Melanocyte of skin (primary cell): ENCODE data around the gene CPNE5. TPM values are rescaled to one million over a fixed set of nuclear protein-coding genes. Genes with fewer than 3 reads are reported as not detected.

Experiments used
- total RNA-seq, 2 donors: library from RNA; depleted of rRNA; stranded (reverse); fragments of >200 nt; gene quantifications; 2 replicates each; pipeline ENCODE4 v1.2.3, GENCODE V29; 2012

CPNE5 gene
- total RNA-seq: under 1 TPM; under 0.01 TPM

DNA sequence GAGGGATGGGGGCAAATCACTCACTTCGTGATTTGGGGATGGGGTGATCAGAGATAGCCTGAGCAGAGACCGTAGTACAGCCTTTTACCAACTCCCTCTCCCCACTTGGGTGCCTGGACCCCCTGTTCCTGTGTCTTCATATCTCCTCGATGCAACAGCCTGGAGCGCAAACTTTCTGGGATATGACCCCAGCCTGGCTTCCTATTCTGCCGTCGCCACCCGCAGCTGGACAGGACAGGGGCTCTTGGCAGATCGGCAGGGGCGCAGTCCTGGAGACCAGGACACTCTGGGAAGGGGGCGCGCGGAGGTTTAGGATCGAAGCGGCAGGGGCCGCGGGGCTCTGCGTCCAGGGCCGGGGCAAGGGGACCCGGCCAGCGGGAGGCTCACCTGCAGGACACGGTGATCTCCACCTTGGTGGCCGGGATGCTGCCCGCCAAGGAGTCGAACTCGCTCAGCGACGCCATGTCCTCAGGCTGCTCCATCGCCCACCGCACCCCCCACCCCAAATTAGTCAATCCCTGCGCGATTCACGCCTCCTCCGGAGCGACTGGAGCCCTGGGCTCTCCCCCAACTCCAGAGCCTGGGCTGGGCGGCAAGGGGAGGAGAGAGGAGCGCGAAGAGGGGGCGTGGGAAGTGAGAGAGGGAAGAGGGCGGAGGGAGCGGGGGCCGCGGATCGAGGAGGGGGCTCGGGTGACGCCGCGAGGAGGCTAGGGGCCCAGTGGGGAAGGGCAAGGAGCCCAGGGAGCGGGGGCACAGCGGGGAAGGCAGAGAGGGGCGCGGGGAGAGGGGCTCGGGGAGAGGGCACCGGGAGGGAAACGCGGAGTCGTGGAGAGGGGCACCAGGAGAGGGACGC is at the start of gene CPNE5:
Gene CPNE5, minus strand, starts transcription at position 549 of the 853 bp plus-strand sequence. Its CDS starts 67 bp downstream, at position 482.

DNA sequence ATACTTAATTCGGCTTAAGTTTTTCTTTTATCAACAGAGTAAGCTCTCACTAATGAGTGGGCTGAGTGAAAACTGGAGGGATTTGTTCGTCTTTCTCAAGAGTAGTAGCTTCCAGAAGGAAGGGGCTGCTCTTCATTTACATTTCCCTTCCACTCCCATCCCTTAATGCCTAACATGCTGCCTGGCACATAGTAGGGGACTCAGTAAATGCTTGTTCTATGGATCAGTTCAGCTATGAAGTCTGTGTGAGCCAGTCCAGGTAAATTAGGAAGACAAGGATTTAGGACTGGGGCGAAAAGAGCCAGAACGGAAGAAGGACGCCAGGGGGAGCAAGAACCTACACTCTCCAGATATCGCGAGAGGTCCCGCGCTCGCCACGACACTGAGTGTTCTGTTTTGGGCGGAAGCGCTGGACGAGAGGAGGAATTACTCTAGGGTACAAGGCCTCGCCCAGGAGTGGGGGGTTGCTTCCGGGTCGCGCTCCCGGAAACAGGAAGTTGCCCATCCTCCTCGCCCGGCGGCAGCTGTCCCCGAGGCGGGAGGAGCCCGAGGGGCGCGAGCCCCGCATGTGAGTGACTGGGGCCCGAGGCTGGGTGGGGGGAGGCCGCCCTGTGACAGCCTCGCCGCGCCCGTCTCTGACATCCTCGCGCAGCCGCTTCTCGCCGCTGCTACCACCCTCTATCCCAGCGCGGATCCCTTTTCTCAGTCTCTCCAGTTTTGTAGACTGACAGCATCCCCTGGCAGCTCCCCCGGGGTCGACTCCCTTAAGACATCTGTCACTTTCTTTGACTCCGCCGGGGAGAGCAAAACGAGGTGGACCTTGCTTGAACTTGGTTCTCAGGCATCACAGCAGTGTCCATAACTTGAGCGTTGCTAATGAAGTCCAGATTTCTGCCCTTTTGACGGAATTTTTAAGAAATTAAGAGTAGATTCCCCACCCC is 46.5 kb upstream of the CPNE5 start, which contains the start of gene C6orf89:
Gene C6orf89, plus strand, starts transcription at position 492 of the 941 bp plus-strand sequence. CDS start 13,493 bp downstream, outside the sequence.

GRCh38 chr6:36874443-36875249 is 35.4 kb upstream of the CPNE5 start, which contains the start of gene PPIL1:
PPIL1 (minus strand) TSS chr6:36874803; CDS start chr6:36874772, 31 bp downstream.

DNA sequence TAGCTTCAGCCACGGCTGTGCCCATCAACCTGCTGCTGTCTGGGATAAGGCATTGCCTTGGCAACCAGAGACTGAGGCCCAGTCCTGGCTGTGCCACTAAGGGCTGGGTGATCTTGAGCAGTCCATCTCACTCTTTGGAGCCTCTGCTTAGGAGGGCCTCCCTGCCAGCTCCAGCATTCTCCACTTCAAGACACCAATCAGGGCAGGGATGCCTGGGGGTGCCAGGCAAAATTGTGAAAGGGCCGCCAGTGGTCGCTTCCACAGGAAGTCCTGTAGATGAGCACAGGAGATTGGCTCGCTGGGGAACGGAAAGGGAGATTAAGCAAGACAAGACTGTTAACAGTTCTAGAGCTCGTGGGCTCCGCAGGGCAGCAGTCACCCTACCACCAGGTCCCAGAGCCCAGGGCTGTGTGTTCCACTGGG is 141.8 kb downstream of the CPNE5 start, which contains the start of gene RAB44:
Gene RAB44, plus strand, starts transcription at position 346 of the 423 bp plus-strand sequence. CDS start 6,410 bp downstream, outside the sequence.

Other genes starting within 250 kb of the CPNE5 start
- 100 to 1,000 TPM; 219 to 346 TPM for gene SRSF3, start 245.1 kb downstream of the CPNE5 start, total RNA-seq
- 100 to 1,000 TPM in 1 of 2 donors, 10 to 100 TPM in 1; 58.8 to 115 TPM for gene CDKN1A, start 160.7 kb downstream of the CPNE5 start, total RNA-seq
- gene RAB44, start 141.6 kb downstream of the CPNE5 start, total RNA-seq: not detected
- gene PPIL1, start 35.4 kb upstream of the CPNE5 start, total RNA-seq: 10 to 100 TPM; 25.1 to 43.0 TPM
- gene C6orf89, start 46.5 kb upstream of the CPNE5 start, total RNA-seq: 10 to 100 TPM; 29.3 to 38.5 TPM
- not detected for gene PI16, start 115.3 kb upstream of the CPNE5 start, total RNA-seq
- 100 to 1,000 TPM; 164 to 167 TPM for gene MTCH1, start 146.8 kb upstream of the CPNE5 start, total RNA-seq
- gene FGD2, start 166.2 kb upstream of the CPNE5 start, total RNA-seq: under 1 TPM in 1 of 2 donors, not detected in 1; under 0.01 TPM